ENCODE data around the gene RELN. TPM values are rescaled to one million over a fixed set of nuclear protein-coding genes. Genes with fewer than 3 reads are reported as not detected.

The RELN gene
- total and polyA plus RNA-seq, 9 of the 15 experiments (the other 6 are each of a cell fraction or from before 2014, with no cell fraction given) = 12.9 to 43.2 (median 18.1) TPM

- TF ChIP-seq, protein P1, sequence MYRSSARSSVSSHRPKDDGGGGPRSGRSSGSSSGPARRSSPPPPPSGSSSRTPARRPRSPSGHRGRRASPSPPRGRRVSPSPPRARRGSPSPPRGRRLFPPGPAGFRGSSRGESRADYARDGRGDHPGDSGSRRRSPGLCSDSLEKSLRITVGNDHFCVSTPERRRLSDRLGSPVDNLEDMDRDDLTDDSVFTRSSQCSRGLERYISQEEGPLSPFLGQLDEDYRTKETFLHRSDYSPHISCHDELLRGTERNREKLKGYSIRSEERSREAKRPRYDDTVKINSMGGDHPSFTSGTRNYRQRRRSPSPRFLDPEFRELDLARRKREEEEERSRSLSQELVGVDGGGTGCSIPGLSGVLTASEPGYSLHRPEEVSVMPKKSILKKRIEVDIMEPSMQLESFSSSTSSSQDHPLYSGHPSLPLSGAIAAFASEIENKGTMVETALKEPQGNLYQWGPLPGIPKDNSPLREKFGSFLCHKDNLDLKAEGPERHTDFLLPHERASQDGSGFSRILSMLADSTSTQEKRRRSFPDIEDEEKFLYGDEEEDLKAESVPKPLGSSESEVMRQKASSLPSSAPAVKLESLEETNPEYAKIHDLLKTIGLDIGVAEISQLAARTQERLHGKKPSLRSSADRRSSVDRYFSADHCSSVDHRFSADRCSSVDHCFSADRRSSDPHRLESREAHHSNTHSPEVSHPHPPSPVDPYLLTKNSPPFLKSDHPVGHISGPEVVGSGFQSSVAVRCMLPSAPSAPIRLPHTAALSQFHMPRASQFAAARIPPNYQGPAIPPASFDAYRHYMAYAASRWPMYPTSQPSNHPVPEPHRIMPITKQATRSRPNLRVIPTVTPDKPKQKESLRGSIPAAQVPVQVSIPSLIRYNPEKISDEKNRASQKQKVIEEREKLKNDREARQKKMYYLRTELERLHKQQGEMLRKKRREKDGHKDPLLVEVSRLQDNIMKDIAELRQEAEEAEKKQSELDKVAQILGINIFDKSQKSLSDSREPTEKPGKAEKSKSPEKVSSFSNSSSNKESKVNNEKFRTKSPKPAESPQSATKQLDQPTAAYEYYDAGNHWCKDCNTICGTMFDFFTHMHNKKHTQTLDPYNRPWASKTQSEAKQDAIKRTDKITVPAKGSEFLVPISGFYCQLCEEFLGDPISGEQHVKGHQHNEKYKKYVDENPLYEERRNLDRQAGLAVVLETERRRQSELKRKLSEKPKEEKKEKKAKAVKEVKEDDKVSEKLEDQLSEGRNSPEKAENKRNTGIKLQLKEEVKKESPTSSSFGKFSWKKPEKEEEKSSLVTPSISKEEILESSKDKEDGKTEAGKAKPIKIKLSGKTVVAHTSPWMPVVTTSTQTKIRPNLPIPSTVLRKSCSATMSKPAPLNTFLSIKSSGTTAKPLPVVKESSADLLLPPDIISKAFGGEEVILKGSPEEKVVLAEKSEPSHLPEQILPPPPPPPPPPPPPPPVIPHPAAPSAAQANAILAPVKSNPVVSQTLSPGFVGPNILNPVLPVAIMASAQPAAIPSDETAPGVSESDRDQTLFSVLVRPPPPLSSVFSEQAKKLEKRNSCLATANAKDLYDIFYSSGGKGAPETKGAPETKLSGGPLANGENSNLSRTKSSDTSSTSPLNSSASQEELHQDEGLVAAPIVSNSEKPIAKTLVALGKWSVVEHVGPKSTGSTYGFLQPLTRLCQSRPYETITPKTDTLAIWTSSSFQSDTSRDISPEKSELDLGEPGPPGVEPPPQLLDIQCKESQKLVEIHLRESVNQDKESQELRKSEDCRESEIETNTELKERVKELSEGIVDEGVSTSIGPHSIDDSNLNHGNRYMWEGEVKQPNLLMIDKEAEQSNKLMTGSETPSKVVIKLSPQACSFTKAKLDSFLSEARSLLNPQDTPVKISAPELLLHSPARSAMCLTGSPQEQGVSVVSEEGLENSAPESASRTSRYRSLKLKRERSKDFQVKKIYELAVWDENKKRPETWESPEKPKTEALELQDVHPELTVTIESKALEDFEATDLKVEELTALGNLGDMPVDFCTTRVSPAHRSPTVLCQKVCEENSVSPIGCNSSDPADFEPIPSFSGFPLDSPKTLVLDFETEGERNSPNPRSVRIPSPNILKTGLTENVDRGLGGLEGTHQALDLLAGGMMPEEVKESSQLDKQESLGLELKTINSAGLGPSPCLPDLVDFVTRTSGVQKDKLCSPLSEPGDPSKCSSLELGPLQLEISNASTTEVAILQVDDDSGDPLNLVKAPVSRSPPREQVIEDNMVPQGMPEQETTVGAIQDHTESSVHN (IDR thresholded peaks at IDR 0.05; ENCODE audit: borderline replicate concordance in 1 of 2, low read depth in 1 of 2) = no peak
Measured at GRCh38 chr7:103504505-103505135, 484.8 kb downstream of the RELN start (continued).
